ENCODE results near the gene LMF1.

LMF1 gene

DNA sequence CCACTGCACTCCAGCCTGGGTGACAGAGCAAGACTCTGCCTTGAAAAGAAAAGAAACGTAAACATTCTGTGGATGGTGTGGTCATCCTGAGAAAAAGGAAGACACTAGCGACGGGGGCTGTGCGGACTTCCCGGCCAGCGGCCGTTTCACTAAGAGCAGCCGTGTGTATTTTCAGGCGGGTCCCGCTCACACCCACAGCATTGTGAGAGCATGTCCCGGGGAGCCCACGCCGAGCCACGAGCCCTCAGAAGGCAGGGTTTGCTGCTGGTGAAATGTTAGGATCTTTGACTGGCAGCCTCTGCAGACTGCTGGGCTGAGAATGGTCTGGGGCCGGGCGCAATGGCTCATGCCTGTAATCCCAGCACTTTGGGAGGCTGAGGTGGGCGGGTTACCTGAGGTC is 40.3 kb downstream of the LMF1 start:
- no peak for TF ChIP-seq CTCF (IDR thresholded peaks at IDR 0.05; ENCODE audit: low read depth, low read length)
- no peak for DNase-seq (ENCODE audit: extremely low read depth, low read depth)

DNA sequence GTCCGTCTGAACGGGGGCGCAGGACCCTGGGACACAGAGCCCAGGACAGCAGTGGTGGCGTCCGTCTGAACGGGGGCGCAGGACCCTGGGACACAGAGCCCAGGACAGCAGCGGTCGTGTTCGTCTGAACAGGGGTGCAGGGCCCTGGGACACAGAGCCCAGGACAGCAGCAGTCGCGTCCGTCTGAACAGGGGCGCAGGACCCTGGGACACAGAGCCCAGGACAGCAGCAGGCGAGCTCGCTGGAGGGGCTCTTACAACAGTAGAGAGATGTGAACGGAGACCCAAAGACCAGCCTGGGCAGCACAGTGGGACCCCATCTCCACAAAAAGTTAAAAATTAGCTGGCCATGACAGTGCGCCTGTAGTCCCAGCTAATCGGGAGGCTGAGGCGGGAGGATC is 40.7 kb downstream of the LMF1 start:
- TF ChIP-seq CTCF (IDR thresholded peaks at IDR 0.05; ENCODE audit: low read depth, low read length): no peak
- DNase-seq (ENCODE audit: extremely low read depth, low read depth): no peak

DNA sequence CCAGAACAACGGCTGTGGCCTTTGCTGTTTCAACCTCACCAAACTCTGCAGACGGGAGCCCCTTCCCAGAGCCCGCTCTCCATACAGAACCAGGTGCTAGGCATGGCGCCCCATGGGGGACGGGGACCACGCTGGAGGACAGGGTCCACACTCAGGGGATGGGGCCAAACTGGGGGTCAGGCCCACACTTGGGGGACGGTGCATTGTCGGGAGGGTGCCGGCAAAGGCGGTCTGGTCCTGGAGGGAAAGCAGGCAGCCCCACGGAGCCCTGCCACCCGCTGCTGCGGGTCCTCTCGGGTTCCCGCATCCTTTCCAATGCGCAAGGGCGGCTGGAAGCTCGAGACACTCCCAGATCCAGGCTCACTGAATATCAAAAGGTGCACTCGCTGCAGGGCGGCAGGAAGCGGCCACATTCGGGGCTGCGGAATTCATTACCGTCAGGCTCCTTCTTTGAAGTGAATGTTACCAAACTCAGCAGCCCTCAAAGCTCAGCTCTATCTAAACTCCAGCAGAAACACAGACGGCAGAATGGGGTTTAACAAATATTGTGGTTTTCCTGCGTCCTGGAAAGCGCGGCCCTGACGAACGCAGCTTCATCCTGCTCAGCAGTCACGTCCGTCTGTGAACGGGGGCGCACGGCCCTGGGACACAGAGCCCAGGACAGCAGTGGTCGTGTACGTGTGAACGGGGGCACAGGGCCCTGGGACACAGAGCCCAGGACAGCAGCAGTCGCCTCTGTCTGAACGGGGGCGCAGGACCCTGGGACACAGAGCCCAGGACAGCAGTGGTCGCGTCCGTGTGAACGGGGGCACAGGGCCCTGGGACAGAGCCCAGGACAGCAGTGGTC is 41.3 kb downstream of the LMF1 start:
- TF ChIP-seq CTCF (IDR thresholded peaks at IDR 0.05; ENCODE audit: low read depth, low read length): no peak
- no peak for DNase-seq (ENCODE audit: extremely low read depth, low read depth)

GRCh38 chr16:928526-928925 is 42.3 kb downstream of the LMF1 start:
- DNase-seq (ENCODE audit: extremely low read depth, low read depth): no peak
- TF ChIP-seq CTCF (IDR thresholded peaks at IDR 0.05; ENCODE audit: low read depth, low read length): no peak

DNA sequence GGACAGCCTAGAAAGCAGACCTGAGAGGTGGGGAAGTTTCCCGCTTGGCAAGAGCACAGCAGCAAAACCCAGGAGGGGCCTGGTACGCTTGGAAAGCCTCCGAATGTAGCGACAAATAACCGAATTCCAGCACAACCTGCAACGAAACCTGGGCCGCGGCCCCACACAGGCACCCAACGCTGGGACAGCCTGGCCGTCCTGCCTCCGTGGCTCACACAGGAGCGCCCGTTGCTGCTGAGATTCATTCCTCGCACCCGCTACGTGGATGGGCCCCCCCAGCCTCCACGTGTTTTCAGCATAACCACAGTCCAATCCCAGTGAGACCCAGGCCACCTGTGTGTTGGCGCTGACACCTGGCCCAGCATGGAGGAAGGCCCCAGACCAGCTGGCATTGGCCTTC is 42.9 kb downstream of the LMF1 start:
- no peak for TF ChIP-seq CTCF (IDR thresholded peaks at IDR 0.05; ENCODE audit: low read depth, low read length)
- DNase-seq (ENCODE audit: extremely low read depth, low read depth): no peak

DNA sequence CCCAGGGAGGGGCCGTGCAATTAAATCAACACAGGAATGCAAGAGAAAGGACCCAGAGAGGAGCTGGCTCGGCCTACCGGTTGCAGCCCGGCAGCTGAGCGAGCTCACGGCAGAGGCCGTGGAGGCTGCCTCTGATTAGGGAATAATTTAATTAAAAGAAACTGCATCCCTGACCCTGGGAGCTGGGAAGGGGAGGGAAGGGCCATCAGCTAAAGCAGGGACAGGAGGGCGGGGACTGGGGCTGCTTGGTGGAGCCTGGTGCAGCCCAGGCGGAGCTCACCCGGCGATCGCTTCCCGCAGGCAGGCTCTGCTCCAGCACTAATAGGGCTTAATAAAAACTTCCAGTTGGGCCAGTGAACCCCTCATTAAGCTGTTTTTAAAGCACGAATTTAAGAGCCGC is 43.4 kb downstream of the LMF1 start:
- no peak for DNase-seq (ENCODE audit: extremely low read depth, low read depth)

More for the DNA sequence above, 43.4 kb downstream of the LMF1 start:
- no peak for TF ChIP-seq CTCF (IDR thresholded peaks at IDR 0.05; ENCODE audit: low read depth, low read length)
